ENCODE data around the gene TEX51.

The TEX51 gene

GRCh38 chr2:126911111-126911796, 12.6 kb downstream of the TEX51 start:
- no peak for DNase-seq (ENCODE audit: low read depth in 2 of 2, low spot score in 1 of 2)

GRCh38 chr2:126912201-126912600, 13.5 kb downstream of the TEX51 start:
- no peak for DNase-seq (ENCODE audit: low read depth in 2 of 2, low spot score in 1 of 2)

- no peak for DNase-seq (ENCODE audit: low read depth in 2 of 2, low spot score in 1 of 2)
Observed at GRCh38 chr2:126913329-126913728, 14.6 kb downstream of the TEX51 start.

- DNase-seq (ENCODE audit: low read depth in 2 of 2, low spot score in 1 of 2) = no peak
Observed at GRCh38 chr2:126913881-126914615, 15.4 kb downstream of the TEX51 start.

GRCh38 chr2:126914811-126915500, 16.3 kb downstream of the TEX51 start:
- no peak for DNase-seq (ENCODE audit: low read depth in 2 of 2, low spot score in 1 of 2)

- DNase-seq (ENCODE audit: low read depth in 2 of 2, low spot score in 1 of 2) = no peak
Observed at GRCh38 chr2:126915903-126916302, 17.2 kb downstream of the TEX51 start.

- no peak for DNase-seq (ENCODE audit: low read depth in 2 of 2, low spot score in 1 of 2)
Observed at GRCh38 chr2:126916744-126917143, 18.1 kb downstream of the TEX51 start.

- DNase-seq (ENCODE audit: low read depth in 2 of 2, low spot score in 1 of 2) = no peak
Observed at GRCh38 chr2:126921066-126921465, 22.4 kb downstream of the TEX51 start.

GRCh38 chr2:126930970-126931590, 32.4 kb downstream of the TEX51 start:
- DNase-seq (ENCODE audit: low read depth in 2 of 2, low spot score in 1 of 2) = no peak

GRCh38 chr2:126932529-126932928, 33.8 kb downstream of the TEX51 start:
- DNase-seq (ENCODE audit: low read depth in 2 of 2, low spot score in 1 of 2) = no peak

- DNase-seq (ENCODE audit: low read depth in 2 of 2, low spot score in 1 of 2) = no peak
Observed at GRCh38 chr2:126932966-126933710, 34.4 kb downstream of the TEX51 start.

- no peak for DNase-seq (ENCODE audit: low read depth in 2 of 2, low spot score in 1 of 2)
Observed at GRCh38 chr2:126933711-126934091, 35.0 kb downstream of the TEX51 start.

- no peak for DNase-seq (ENCODE audit: low read depth in 2 of 2, low spot score in 1 of 2)
Observed at GRCh38 chr2:126934809-126935208, 36.1 kb downstream of the TEX51 start.

GRCh38 chr2:126935774-126936173, 37.1 kb downstream of the TEX51 start:
- no peak for DNase-seq (ENCODE audit: low read depth in 2 of 2, low spot score in 1 of 2)

GRCh38 chr2:126936219-126936723, 37.6 kb downstream of the TEX51 start:
- DNase-seq (ENCODE audit: low read depth in 2 of 2, low spot score in 1 of 2) = no peak

- DNase-seq (ENCODE audit: low read depth in 2 of 2, low spot score in 1 of 2) = no peak
Observed at GRCh38 chr2:126940331-126940730, 41.6 kb downstream of the TEX51 start.

GRCh38 chr2:126942427-126943203, 43.9 kb downstream of the TEX51 start:
- DNase-seq (ENCODE audit: low read depth in 2 of 2, low spot score in 1 of 2) = no peak

- no peak for DNase-seq (ENCODE audit: low read depth in 2 of 2, low spot score in 1 of 2)
Observed at GRCh38 chr2:126943612-126944348, 45.1 kb downstream of the TEX51 start.

- DNase-seq (ENCODE audit: low read depth in 2 of 2, low spot score in 1 of 2) = no peak
Observed at GRCh38 chr2:126945118-126945517, 46.4 kb downstream of the TEX51 start.
